Neural progenitor cell (in vitro differentiated cells): ENCODE results near the gene ZBTB25. TPM values are rescaled to one million over a fixed set of nuclear protein-coding genes. Genes with fewer than 3 reads are reported as not detected.

Experiments used
- DNase-seq: peaks from one replicate; pipeline ENCODE4 v3.0.0-alpha.2; 2016; ENCODE audit warnings: low spot score
- H2AFZ ChIP-seq: fragments of 200-600 bp; sonication (generic); replicated peaks from 2 replicates; pipeline ENCODE4 v1.6.1; 2016; ENCODE audit warnings: antibody characterized with exemption
- H3F3A ChIP-seq: fragments of 200-600 bp; sonication (generic); 2 replicates; pipeline ENCODE4 v1.6.1; 2016; ENCODE audit warnings: antibody characterized with exemption, low read depth
- H3K27ac ChIP-seq: fragments of 200-600 bp; sonication (generic); 2 replicates; pipeline ENCODE4 v1.5.1; 2016; ENCODE audit warnings: mild to moderate bottlenecking
- H3K27me3 ChIP-seq: fragments of 200-600 bp; sonication (generic); 2 replicates; pipeline ENCODE4 v1.6.1; 2016; ENCODE audit warnings: mild to moderate bottlenecking, moderate library complexity
- H3K36me3 ChIP-seq: fragments of 200-600 bp; sonication (generic); 2 replicates; pipeline ENCODE4 v1.5.1; 2016
- H3K4me1 ChIP-seq: fragments of 200-600 bp; sonication (generic); 2 replicates; pipeline ENCODE4 v1.6.1; 2016; ENCODE audit warnings: mixed run types
- H3K4me2 ChIP-seq: fragments of 200-600 bp; sonication (generic); 2 replicates; pipeline ENCODE4 v1.6.1; 2016
- H3K4me3 ChIP-seq: fragments of 200-600 bp; sonication (generic); 2 replicates; pipeline ENCODE4 v1.5.1; 2016
- H3K79me2 ChIP-seq: fragments of 200-600 bp; sonication (generic); 2 replicates; pipeline ENCODE4 v1.6.1; 2016; ENCODE audit warnings: low read depth
- H3K9ac ChIP-seq: fragments of 200-600 bp; sonication (generic); 2 replicates; pipeline ENCODE4 v1.6.1; 2016
- H3K9me3 ChIP-seq: fragments of 200-600 bp; sonication (generic); 2 replicates; pipeline ENCODE4 v1.5.1; 2016; ENCODE audit warnings: low read depth
- H4K20me1 ChIP-seq: fragments of 200-600 bp; sonication (generic); 2 replicates; pipeline ENCODE4 v1.6.1; 2016; ENCODE audit warnings: low read depth
- H3K27ac Mint-ChIP-seq: 3 replicates; pipeline ENCODE4 v1.8.0; 2021; ENCODE audit warnings: mixed read lengths
- H3K27me3 Mint-ChIP-seq: 2 replicates; pipeline ENCODE4 v1.8.0; 2022; ENCODE audit warnings: low read depth, mild to moderate bottlenecking, inconsistent platforms, moderate library complexity, mixed read lengths; ENCODE audit not compliant: insufficient read depth
- H3K36me3 Mint-ChIP-seq: 3 replicates; pipeline ENCODE4 v1.8.0; 2021; ENCODE audit warnings: mixed read lengths
- H3K4me1 Mint-ChIP-seq: 3 replicates; pipeline ENCODE4 v1.8.0; 2021; ENCODE audit warnings: mixed read lengths
- H3K4me3 Mint-ChIP-seq: 3 replicates; pipeline ENCODE4 v1.8.0; 2021; ENCODE audit warnings: mild to moderate bottlenecking, moderate library complexity, mixed read lengths
- H3K9me3 Mint-ChIP-seq: 3 replicates; pipeline ENCODE4 v1.8.0; 2020; ENCODE audit warnings: mixed read lengths
- EZH2 ChIP-seq: fragments of 200-600 bp; sonication (generic); IDR thresholded peaks from 2 replicates; pipeline ENCODE4 v1.6.1; 2017; ENCODE audit warnings: antibody characterized with exemption, mild to moderate bottlenecking, moderate library complexity
- EZH2phosphoT487 ChIP-seq: fragments of 200-600 bp; sonication (generic); IDR thresholded peaks from 2 replicates; pipeline ENCODE4 v1.6.1; 2017; ENCODE audit warnings: antibody characterized with exemption
- total RNA-seq: library from RNA; depleted of rRNA; stranded (reverse); fragments of >200 nt; gene quantifications from 2 replicates; pipeline ENCODE4 v1.2.3, GENCODE V29; 2015; ENCODE audit warnings: low replicate concordance
- TF ChIP-seq, protein P1 (sequence below): fragments of 200-600 bp; sonication (generic); IDR thresholded peaks from 2 replicates; pipeline ENCODE4 v1.5.1; 2017; ENCODE audit warnings: antibody characterized with exemption, mild to moderate bottlenecking

Gene ZBTB25
- total RNA-seq, 1 donor from 2014 or later = 14.3 TPM

GRCh38 chr14:64541261-64541971 lies 37.8 kb upstream of the ZBTB25 start:
- Mint-ChIP-seq H3K27me3 (no peaks in the 10 kb centered on the region), H3K4me3 (no peak overlapping the region), H3K36me3 (peaks cover 4% of the 10 kb centered on the region), H3K9me3 (peaks cover 28% of the 10 kb centered on the region), H3K27ac (no peak overlapping the region), H3K4me1 (no peaks in the 10 kb centered on the region)
- no peaks in the 10 kb centered on the region for H4K20me1 ChIP-seq
- H2AFZ ChIP-seq = no peak overlapping the region
- no peak overlapping the region for H3K4me2 ChIP-seq
- no peaks in the 10 kb centered on the region for H3K27me3 ChIP-seq
- H3K4me3 ChIP-seq = no peak overlapping the region
- no peak for DNase-seq
- no peaks in the 10 kb centered on the region for H3K79me2 ChIP-seq
- no peak for TF ChIP-seq EZH2
- H3K36me3 ChIP-seq = no peaks in the 10 kb centered on the region
- H3K27ac ChIP-seq = no peak overlapping the region
- H3K9ac ChIP-seq = no peak overlapping the region
- H3K9me3 ChIP-seq = no peaks in the 10 kb centered on the region
- H3F3A ChIP-seq = peaks cover 41% of the 10 kb centered on the region
- peaks cover 10% of the 10 kb centered on the region for H3K4me1 ChIP-seq

- Histone ChIP-seq H3K9ac (no peak within 1 kb of the TSS), H3K4me1 (peaks cover 10% of the 10 kb centered on the region), H3K9me3 (no peaks in the 10 kb centered on the region), H3K79me2 (no peaks in the 10 kb centered on the region), H3K4me2 (peak within 1 kb of the TSS; percentile 73), H3K36me3 (no peaks in the 10 kb centered on the region), H3K27ac (peak within 1 kb of the TSS; percentile 2), H4K20me1 (no peaks in the 10 kb centered on the region), H2AFZ (peak within 1 kb of the TSS; percentile 88), H3K27me3 (no peaks in the 10 kb centered on the region), H3F3A (peaks cover 41% of the 10 kb centered on the region), H3K4me3 (peak within 1 kb of the TSS; percentile 49)
- H3K9me3 Mint-ChIP-seq = peaks cover 30% of the 10 kb centered on the region
- no peaks in the 10 kb centered on the region for H3K4me1 Mint-ChIP-seq
- DNase-seq = peak; percentile 98
- TF ChIP-seq, protein P1, sequence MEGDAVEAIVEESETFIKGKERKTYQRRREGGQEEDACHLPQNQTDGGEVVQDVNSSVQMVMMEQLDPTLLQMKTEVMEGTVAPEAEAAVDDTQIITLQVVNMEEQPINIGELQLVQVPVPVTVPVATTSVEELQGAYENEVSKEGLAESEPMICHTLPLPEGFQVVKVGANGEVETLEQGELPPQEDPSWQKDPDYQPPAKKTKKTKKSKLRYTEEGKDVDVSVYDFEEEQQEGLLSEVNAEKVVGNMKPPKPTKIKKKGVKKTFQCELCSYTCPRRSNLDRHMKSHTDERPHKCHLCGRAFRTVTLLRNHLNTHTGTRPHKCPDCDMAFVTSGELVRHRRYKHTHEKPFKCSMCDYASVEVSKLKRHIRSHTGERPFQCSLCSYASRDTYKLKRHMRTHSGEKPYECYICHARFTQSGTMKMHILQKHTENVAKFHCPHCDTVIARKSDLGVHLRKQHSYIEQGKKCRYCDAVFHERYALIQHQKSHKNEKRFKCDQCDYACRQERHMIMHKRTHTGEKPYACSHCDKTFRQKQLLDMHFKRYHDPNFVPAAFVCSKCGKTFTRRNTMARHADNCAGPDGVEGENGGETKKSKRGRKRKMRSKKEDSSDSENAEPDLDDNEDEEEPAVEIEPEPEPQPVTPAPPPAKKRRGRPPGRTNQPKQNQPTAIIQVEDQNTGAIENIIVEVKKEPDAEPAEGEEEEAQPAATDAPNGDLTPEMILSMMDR = peak; percentile 65
- no peak for TF ChIP-seq EZH2phosphoT487
- peaks cover 4% of the 10 kb centered on the region for H3K36me3 Mint-ChIP-seq
- H3K27ac Mint-ChIP-seq = no peak within 1 kb of the TSS
- peak within 1 kb of the TSS; percentile 80 for H3K4me3 Mint-ChIP-seq
- H3K27me3 Mint-ChIP-seq = no peaks in the 10 kb centered on the region
These were observed 36.9 kb upstream of the ZBTB25 start, which contains the start of gene HSPA2 for GRCh38 chr14:64540208-64541202. Gene HSPA2 (plus strand): TSS chr14:64540741. CDS start chr14:64540850, 109 bp downstream.

DNA sequence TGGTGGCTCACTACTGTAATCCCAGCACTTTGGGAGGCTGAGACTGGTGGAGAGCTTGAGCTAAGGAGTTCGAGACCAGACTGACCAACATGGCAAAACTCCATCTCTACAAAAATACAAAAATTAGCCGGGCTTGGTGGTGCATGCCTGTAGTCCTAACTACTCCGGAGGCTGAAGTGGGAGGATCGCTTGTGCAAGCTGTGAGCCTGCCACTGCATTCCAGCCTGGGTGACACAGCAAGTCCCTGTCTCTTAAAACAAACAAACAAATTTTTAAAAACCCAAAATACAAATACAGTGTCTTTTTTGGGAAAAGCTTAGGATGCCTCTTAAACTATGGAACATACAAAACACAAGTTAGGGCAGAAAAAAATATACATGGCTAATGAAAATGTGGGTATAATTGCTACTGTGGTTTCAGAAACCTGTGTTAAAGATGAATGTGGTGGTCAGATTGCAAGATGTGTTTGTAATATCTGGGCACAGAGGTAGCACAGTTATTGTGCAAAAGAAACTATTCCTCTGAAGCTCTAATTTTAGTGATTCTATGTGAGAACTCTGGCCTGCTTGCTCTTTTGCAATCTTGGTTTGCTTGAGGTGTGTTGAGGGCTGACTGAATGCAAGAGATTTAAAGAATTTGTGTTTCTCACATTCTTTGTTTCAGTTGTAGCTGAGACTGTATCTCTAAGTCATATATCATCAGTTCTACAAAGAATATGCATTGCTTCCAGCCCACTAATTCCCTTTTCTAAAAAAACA lies 33.0 kb upstream of the ZBTB25 start:
- Histone ChIP-seq H3K4me2 (no peak overlapping the region), H3K4me1 (no peaks in the 10 kb centered on the region), H3K27me3 (no peaks in the 10 kb centered on the region), H3K36me3 (no peaks in the 10 kb centered on the region), H3K79me2 (no peaks in the 10 kb centered on the region), H3K9me3 (no peaks in the 10 kb centered on the region), H4K20me1 (no peaks in the 10 kb centered on the region), H3K4me3 (no peak overlapping the region), H3K27ac (no peak overlapping the region), H3K9ac (no peak overlapping the region), H3F3A (peaks cover 41% of the 10 kb centered on the region), H2AFZ (peak overlapping the region; percentile 22)
- H3K27me3 Mint-ChIP-seq = no peaks in the 10 kb centered on the region
- H3K36me3 Mint-ChIP-seq = peaks cover 4% of the 10 kb centered on the region
- peaks cover 23% of the 10 kb centered on the region for H3K9me3 Mint-ChIP-seq
- no peak overlapping the region for H3K27ac Mint-ChIP-seq
- H3K4me3 Mint-ChIP-seq = no peak overlapping the region
- H3K4me1 Mint-ChIP-seq = no peaks in the 10 kb centered on the region
- TF ChIP-seq, protein P1 = no peak
- no peak for DNase-seq
